ENCODE data around the gene SWAP70. TPM values are rescaled to one million over a fixed set of nuclear protein-coding genes. Genes with fewer than 3 reads are reported as not detected.

The SWAP70 gene
- total RNA-seq, 1 experiment from 2014 or later = 13.0 TPM

DNA sequence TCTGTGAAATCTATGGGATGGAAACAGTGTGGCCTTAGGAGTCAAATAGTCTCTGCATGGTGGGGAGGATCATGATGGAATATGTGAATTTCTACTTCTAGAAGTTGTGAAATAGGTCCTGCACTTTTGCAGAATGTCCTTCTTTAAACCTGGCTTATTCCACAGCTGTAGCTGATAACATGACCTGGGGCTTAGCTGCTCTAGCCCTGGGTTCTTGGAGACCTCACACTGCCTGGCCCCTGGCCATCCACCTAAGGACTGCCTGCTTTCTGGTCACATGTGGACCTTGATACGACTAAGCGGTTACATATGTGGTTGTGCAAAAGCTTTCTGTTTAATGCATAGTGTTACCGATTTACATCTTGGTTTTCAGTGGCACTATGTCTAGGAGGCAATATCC lies 88.2 kb downstream of the SWAP70 start:
- Mint-ChIP-seq H3K27me3 (ENCODE audit: insufficient read depth, unreplicated experiment) (no peaks in the 10 kb centered on the region), H3K4me1 (ENCODE audit: insufficient read depth, unreplicated experiment) (peaks cover 33% of the 10 kb centered on the region), H3K9me3 (ENCODE audit: unreplicated experiment) (no peaks in the 10 kb centered on the region), H3K27ac (ENCODE audit: low read depth, unreplicated experiment) (no peak overlapping the region), H3K4me3 (ENCODE audit: unreplicated experiment) (no peak overlapping the region), H3K36me3 (ENCODE audit: insufficient read depth, unreplicated experiment) (peaks cover 16% of the 10 kb centered on the region)
- TF ChIP-seq, protein P1, sequence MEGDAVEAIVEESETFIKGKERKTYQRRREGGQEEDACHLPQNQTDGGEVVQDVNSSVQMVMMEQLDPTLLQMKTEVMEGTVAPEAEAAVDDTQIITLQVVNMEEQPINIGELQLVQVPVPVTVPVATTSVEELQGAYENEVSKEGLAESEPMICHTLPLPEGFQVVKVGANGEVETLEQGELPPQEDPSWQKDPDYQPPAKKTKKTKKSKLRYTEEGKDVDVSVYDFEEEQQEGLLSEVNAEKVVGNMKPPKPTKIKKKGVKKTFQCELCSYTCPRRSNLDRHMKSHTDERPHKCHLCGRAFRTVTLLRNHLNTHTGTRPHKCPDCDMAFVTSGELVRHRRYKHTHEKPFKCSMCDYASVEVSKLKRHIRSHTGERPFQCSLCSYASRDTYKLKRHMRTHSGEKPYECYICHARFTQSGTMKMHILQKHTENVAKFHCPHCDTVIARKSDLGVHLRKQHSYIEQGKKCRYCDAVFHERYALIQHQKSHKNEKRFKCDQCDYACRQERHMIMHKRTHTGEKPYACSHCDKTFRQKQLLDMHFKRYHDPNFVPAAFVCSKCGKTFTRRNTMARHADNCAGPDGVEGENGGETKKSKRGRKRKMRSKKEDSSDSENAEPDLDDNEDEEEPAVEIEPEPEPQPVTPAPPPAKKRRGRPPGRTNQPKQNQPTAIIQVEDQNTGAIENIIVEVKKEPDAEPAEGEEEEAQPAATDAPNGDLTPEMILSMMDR (IDR thresholded peaks at IDR 0.05; ENCODE audit: unreplicated experiment) = no peak
- ChIA-PET CTCF (interaction anchor here (0.6 to 1.2 kb wide), 3 partner anchors 146 to 792 kb away, joined by 3 read pairs; no protein-coding TSS in a partner anchor), POLR2A (interaction anchor here (0.7 to 1.6 kb wide), 4 partner anchors 15 to 185 kb away, joined by 3 to 4 read pairs (median 3); no protein-coding TSS in a partner anchor)
- intact Hi-C loops (cut with micrococcal nuclease) = loop anchor here (10.0 kb wide), 1 partner anchor 453 kb away; no protein-coding TSS in a partner anchor
- no TSS peak for BruUV-seq (replicated peaks)
- DNase-seq (ENCODE audit: unreplicated experiment) = peak; percentile 14

DNA sequence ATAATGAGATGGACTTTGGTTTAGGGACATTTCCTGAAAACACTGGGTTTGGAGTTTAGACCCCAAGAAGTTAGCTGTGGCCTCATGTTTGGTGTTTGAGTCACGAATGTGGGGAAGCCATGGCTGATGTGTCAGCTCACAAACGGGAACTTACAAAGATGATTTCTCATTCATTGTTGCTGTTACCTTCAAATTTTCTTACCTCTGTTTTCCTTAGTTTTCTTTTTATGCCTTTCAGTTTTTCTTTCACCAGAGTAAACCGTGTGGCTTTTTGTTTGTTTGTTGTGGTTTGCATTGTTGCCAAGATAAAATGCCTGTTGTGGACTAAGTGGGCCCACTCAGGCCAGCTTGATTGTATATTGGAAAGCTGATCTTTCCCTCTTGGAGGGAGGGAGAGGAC lies 89.1 kb downstream of the SWAP70 start:
- CTCF ChIA-PET = interaction anchor here (0.7 to 1.3 kb wide), 4 partner anchors 12 to 571 kb away, joined by 3 to 5 read pairs (median 3); no protein-coding TSS in a partner anchor
- POLR2A ChIA-PET = interaction anchor here (0.7 to 5.0 kb wide), 11 partner anchors 16 to 842 kb away, joined by 3 to 46 read pairs (median 4); partner anchors contain the start of genes ADM, RNF141, WEE1 and ZNF143
- Mint-ChIP-seq H3K27ac (ENCODE audit: low read depth, unreplicated experiment) (peak overlapping the region; percentile 73), H3K36me3 (ENCODE audit: insufficient read depth, unreplicated experiment) (peaks cover 10% of the 10 kb centered on the region), H3K9me3 (ENCODE audit: unreplicated experiment) (no peaks in the 10 kb centered on the region), H3K4me1 (ENCODE audit: insufficient read depth, unreplicated experiment) (peaks cover 37% of the 10 kb centered on the region), H3K4me3 (ENCODE audit: unreplicated experiment) (no peak overlapping the region), H3K27me3 (ENCODE audit: insufficient read depth, unreplicated experiment) (no peaks in the 10 kb centered on the region)
- peak; percentile 36 for DNase-seq (ENCODE audit: unreplicated experiment)
- intact Hi-C loops (cut with micrococcal nuclease) = loop anchor here (10.0 kb wide), 1 partner anchor 452 kb away; no protein-coding TSS in a partner anchor
- TF ChIP-seq, protein P1 (IDR thresholded peaks at IDR 0.05; ENCODE audit: unreplicated experiment) = no peak
- BruUV-seq (replicated peaks) = no TSS peak

DNA sequence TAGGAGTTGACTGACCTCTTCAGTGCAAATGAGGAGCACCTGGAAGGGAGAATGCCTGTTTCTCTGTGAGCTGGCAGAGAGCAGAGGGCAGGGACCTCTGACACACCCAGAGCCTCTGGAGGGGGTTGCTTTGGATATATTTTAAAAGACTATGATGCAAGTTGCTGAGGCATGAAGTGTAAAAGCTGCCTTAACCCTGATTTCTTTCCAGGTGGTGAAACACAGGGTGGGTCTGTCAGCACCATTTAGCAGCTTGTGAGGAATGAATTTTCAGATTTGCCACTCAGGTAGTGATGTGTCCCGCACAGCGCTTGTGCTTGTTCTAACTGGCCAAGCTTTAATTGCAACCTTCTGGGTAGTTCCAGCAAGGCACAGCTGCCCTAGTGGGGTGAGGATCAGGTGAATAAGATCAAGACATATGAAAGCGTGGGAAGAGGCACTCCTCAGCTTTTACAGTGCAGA lies 90.2 kb downstream of the SWAP70 start:
- CTCF ChIA-PET = interaction anchor here (0.5 to 3.8 kb wide), 9 partner anchors 34 to 757 kb away, joined by 3 to 21 read pairs (median 4); no protein-coding TSS in a partner anchor
- no TSS peak for BruUV-seq (replicated peaks)
- DNase-seq (ENCODE audit: unreplicated experiment) = peak; percentile 52
- H3K9me3 Mint-ChIP-seq (ENCODE audit: unreplicated experiment) = no peaks in the 10 kb centered on the region
- peak overlapping the region; percentile 73 for H3K27ac Mint-ChIP-seq (ENCODE audit: low read depth, unreplicated experiment)
- POLR2A ChIA-PET = interaction anchor here (0.6 to 5.0 kb wide), 24 partner anchors 11 to 998 kb away, joined by 3 to 46 read pairs (median 4); partner anchors contain the start of genes ADM, SWAP70, WEE1 and ZNF143
- TF ChIP-seq, protein P1 (IDR thresholded peaks at IDR 0.05; ENCODE audit: unreplicated experiment) = no peak
- peaks cover 41% of the 10 kb centered on the region for H3K4me1 Mint-ChIP-seq (ENCODE audit: insufficient read depth, unreplicated experiment)
- H3K27me3 Mint-ChIP-seq (ENCODE audit: insufficient read depth, unreplicated experiment) = no peaks in the 10 kb centered on the region
- no peak overlapping the region for H3K4me3 Mint-ChIP-seq (ENCODE audit: unreplicated experiment)
- intact Hi-C loops (cut with micrococcal nuclease) = loop anchor here (1.0 to 10.0 kb wide), 2 partner anchors 140 to 451 kb away; no protein-coding TSS in a partner anchor
- H3K36me3 Mint-ChIP-seq (ENCODE audit: insufficient read depth, unreplicated experiment) = peaks cover 5% of the 10 kb centered on the region

DNA sequence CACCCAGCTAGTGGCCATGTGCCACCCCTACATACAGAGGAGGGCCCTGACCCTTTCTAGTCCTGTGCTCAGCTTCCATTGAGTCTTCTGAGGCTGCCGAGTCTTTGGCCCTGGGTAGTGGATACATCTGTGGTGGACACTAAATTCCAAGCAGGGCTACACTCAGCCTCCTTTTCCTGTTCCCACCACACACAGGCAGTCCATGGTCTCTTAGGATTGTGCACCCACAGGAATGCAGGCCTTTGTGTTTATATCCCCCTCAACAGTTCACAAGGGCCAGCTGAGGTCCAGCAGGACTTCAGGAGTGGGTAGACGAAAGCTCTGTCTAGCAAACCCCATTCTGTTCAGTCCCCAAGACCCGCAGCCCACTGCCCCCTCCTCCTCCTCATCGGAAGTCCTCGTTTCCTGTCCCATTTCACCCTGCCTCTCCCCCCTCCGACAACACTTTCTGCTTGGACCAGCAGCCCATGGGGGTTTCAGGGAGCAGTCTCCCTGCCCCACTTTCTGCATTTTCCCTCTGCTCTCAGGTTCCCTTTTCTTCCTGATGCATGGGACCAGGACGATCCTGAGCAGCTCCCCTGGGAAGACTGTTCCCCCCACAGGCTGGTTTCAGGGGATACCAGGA lies 91.8 kb downstream of the SWAP70 start:
- Mint-ChIP-seq H3K27me3 (ENCODE audit: insufficient read depth, unreplicated experiment) (no peaks in the 10 kb centered on the region), H3K4me3 (ENCODE audit: unreplicated experiment) (no peak overlapping the region), H3K9me3 (ENCODE audit: unreplicated experiment) (no peaks in the 10 kb centered on the region), H3K4me1 (ENCODE audit: insufficient read depth, unreplicated experiment) (peaks cover 57% of the 10 kb centered on the region), H3K36me3 (ENCODE audit: insufficient read depth, unreplicated experiment) (peaks cover 5% of the 10 kb centered on the region), H3K27ac (ENCODE audit: low read depth, unreplicated experiment) (peak overlapping the region; percentile 73)
- ChIA-PET POLR2A (interaction anchor here (0.6 to 5.0 kb wide), 14 partner anchors 23 to 567 kb away, joined by 3 to 46 read pairs (median 4); partner anchors contain the start of genes ADM and ZNF143), CTCF (interaction anchor here (0.6 to 3.8 kb wide), 6 partner anchors 7 to 1563 kb away, joined by 3 to 21 read pairs (median 4); no protein-coding TSS in a partner anchor)
- no TSS peak for BruUV-seq (replicated peaks)
- no peak for DNase-seq (ENCODE audit: unreplicated experiment)
- TF ChIP-seq, protein P1 (IDR thresholded peaks at IDR 0.05; ENCODE audit: unreplicated experiment) = no peak
- intact Hi-C loops (cut with micrococcal nuclease) = loop anchor here (10.0 kb wide), 1 partner anchor 449 kb away; no protein-coding TSS in a partner anchor
